Mucosa of rectum (tissue), 2 donors: ENCODE results near the gene GCA.

Source experiments
- H3K27ac ChIP-seq, 2 donors: one replicate each; pipeline ENCODE4 v1.7.0; 2013; ENCODE audit warnings: inconsistent platforms in 2 of 2, low read depth in 2 of 2, low read length in 2 of 2
- H3K27me3 ChIP-seq, 2 donors: one replicate each; pipeline ENCODE4 v1.7.0; 2013; ENCODE audit warnings: low read length in 2 of 2; ENCODE audit not compliant: control insufficient read depth in 2 of 2, insufficient read depth in 2 of 2
- H3K36me3 ChIP-seq, 2 donors: one replicate each; pipeline ENCODE4 v1.7.0; 2013; ENCODE audit warnings: low read length in 2 of 2; ENCODE audit not compliant: control insufficient read depth in 2 of 2, insufficient read depth in 2 of 2
- H3K4me1 ChIP-seq, 2 donors: one replicate each; pipeline ENCODE4 v1.7.0; 2013; ENCODE audit warnings: low read length in 2 of 2, mild to moderate bottlenecking in 1 of 2; ENCODE audit not compliant: control insufficient read depth in 2 of 2, insufficient read depth in 2 of 2
- H3K4me3 ChIP-seq, 2 donors: one replicate each; pipeline ENCODE4 v1.7.0; 2013; ENCODE audit warnings: low read length in 2 of 2
- H3K9ac ChIP-seq, 2 donors: one replicate each; pipeline ENCODE4 v1.7.0; 2013; ENCODE audit warnings: low read length in 2 of 2, low read depth in 1 of 2, mild to moderate bottlenecking in 1 of 2
- H3K9me3 ChIP-seq, 2 donors: one replicate each; pipeline ENCODE4 v1.7.0; 2013; ENCODE audit warnings: low read length in 2 of 2; ENCODE audit not compliant: control insufficient read depth in 2 of 2
- donor health status: healthy.
- donor health status: Normal muscosa, but diverticular disease.

GCA gene

GRCh38 chr2:162368494-162368893 is 24.6 kb downstream of the GCA start:
- Histone ChIP-seq H3K9me3 (no peaks in the 10 kb centered on the region), H3K4me3 (no peak overlapping the region), H3K36me3 (no peaks in the 10 kb centered on the region), H3K27me3 (no peaks in the 10 kb centered on the region), H3K27ac (no peak overlapping the region), H3K4me1 (no peaks in the 10 kb centered on the region), H3K9ac (no peak overlapping the region)

- Histone ChIP-seq H3K9me3 (no peaks in the 10 kb centered on the region), H3K27me3 (no peaks in the 10 kb centered on the region), H3K9ac (no peak overlapping the region), H3K36me3 (no peaks in the 10 kb centered on the region), H3K4me3 (no peak overlapping the region), H3K27ac (no peak overlapping the region), H3K4me1 (no peaks in the 10 kb centered on the region)
Observed at GRCh38 chr2:162369551-162369950, 25.6 kb downstream of the GCA start.

GRCh38 chr2:162370931-162371330 is 27.0 kb downstream of the GCA start:
- H3K9ac ChIP-seq: no peak overlapping the region
- H3K36me3 ChIP-seq: no peaks in the 10 kb centered on the region
- H3K4me1 ChIP-seq: no peaks in the 10 kb centered on the region
- H3K27ac ChIP-seq: no peak overlapping the region
- no peaks in the 10 kb centered on the region for H3K9me3 ChIP-seq
- no peak overlapping the region for H3K4me3 ChIP-seq
- no peaks in the 10 kb centered on the region for H3K27me3 ChIP-seq

GRCh38 chr2:162372818-162373217 is 28.9 kb downstream of the GCA start:
- Histone ChIP-seq H3K4me3 (no peak overlapping the region), H3K27me3 (no peaks in the 10 kb centered on the region), H3K4me1 (no peaks in the 10 kb centered on the region), H3K36me3 (no peaks in the 10 kb centered on the region), H3K27ac (no peak overlapping the region), H3K9ac (no peak overlapping the region), H3K9me3 (no peaks in the 10 kb centered on the region)

GRCh38 chr2:162379719-162380580 is 36.0 kb downstream of the GCA start:
- no peak overlapping the region for H3K27ac ChIP-seq
- H3K4me1 ChIP-seq: no peaks in the 10 kb centered on the region
- H3K9ac ChIP-seq: no peak overlapping the region
- H3K27me3 ChIP-seq: no peaks in the 10 kb centered on the region
- H3K9me3 ChIP-seq: no peaks in the 10 kb centered on the region
- no peak overlapping the region for H3K4me3 ChIP-seq
- H3K36me3 ChIP-seq: no peaks in the 10 kb centered on the region

- Histone ChIP-seq H3K27me3 (no peaks in the 10 kb centered on the region), H3K4me3 (no peak overlapping the region), H3K9ac (no peak overlapping the region), H3K9me3 (no peaks in the 10 kb centered on the region), H3K4me1 (no peaks in the 10 kb centered on the region), H3K36me3 (no peaks in the 10 kb centered on the region), H3K27ac (no peak overlapping the region)
Observed at GRCh38 chr2:162381851-162382250, 37.9 kb downstream of the GCA start.

GRCh38 chr2:162382278-162382677 is 38.3 kb downstream of the GCA start:
- no peaks in the 10 kb centered on the region for H3K27me3 ChIP-seq

GRCh38 chr2:162385536-162385935 is 41.6 kb downstream of the GCA start:
- Histone ChIP-seq H3K4me1 (no peaks in the 10 kb centered on the region), H3K4me3 (no peak overlapping the region), H3K9me3 (no peaks in the 10 kb centered on the region), H3K27ac (no peak overlapping the region), H3K27me3 (no peaks in the 10 kb centered on the region), H3K36me3 (no peaks in the 10 kb centered on the region), H3K9ac (no peak overlapping the region)

More at GRCh38 chr2:162382278-162382677, 38.3 kb downstream of the GCA start:
- H3K9ac ChIP-seq: no peak overlapping the region
- H3K36me3 ChIP-seq: no peaks in the 10 kb centered on the region
- H3K9me3 ChIP-seq: no peaks in the 10 kb centered on the region
- H3K4me1 ChIP-seq: no peaks in the 10 kb centered on the region
- no peak overlapping the region for H3K4me3 ChIP-seq
- H3K27ac ChIP-seq: no peak overlapping the region

GRCh38 chr2:162390801-162391200 is 46.9 kb downstream of the GCA start:
- Histone ChIP-seq H3K4me3 (no peak overlapping the region), H3K27ac (no peak overlapping the region), H3K27me3 (no peaks in the 10 kb centered on the region), H3K9me3 (no peaks in the 10 kb centered on the region), H3K4me1 (no peaks in the 10 kb centered on the region), H3K36me3 (no peaks in the 10 kb centered on the region), H3K9ac (no peak overlapping the region)

GRCh38 chr2:162400336-162400735 is 56.4 kb downstream of the GCA start:
- Histone ChIP-seq H3K36me3 (no peaks in the 10 kb centered on the region), H3K9me3 (no peaks in the 10 kb centered on the region), H3K4me1 (peaks cover 0 to 9% of the 10 kb centered on the region in 2 donors), H3K9ac (no peak overlapping the region), H3K27ac (no peak overlapping the region), H3K4me3 (no peak overlapping the region), H3K27me3 (no peaks in the 10 kb centered on the region)
